Mesodermal cell (in vitro differentiated cells): ENCODE results near the gene FGA.

ENCODE experiments used
- H3K27ac ChIP-seq: 2 replicates; pipeline ENCODE4 v1.7.0; 2013; ENCODE audit warnings: mild to moderate bottlenecking, low read depth, low read length, moderate library complexity; ENCODE audit not compliant: severe bottlenecking
- H3K36me3 ChIP-seq: 2 replicates; pipeline ENCODE4 v1.7.1; 2013; ENCODE audit warnings: mild to moderate bottlenecking, low read length, moderate library complexity; ENCODE audit not compliant: control insufficient read depth, insufficient read depth
- H3K4me1 ChIP-seq: one replicate; pipeline ENCODE4 v1.7.1; 2013; ENCODE audit warnings: mild to moderate bottlenecking, low read length; ENCODE audit not compliant: insufficient read depth, control insufficient read depth, poor library complexity, severe bottlenecking
- H3K4me3 ChIP-seq: 2 replicates; pipeline ENCODE4 v1.7.0; 2013; ENCODE audit warnings: low read length, control low read depth, mild to moderate bottlenecking; ENCODE audit not compliant: insufficient read depth, poor library complexity, severe bottlenecking; ENCODE audit errors: extremely low read depth
- H3K9me3 ChIP-seq: 2 replicates; pipeline ENCODE4 v1.7.1; 2013; ENCODE audit warnings: mild to moderate bottlenecking, low read length, moderate library complexity; ENCODE audit not compliant: control insufficient read depth
- WGBS, 2 experiments: methylation state at CpG; one replicate each; pipeline ENCODE4 v1.1.5; 2013; ENCODE audit warnings: missing lambda C conversion rate in 2 of 2; ENCODE audit not compliant: insufficient coverage in 2 of 2; 5-methylcytosine and 5-hydroxymethylcytosine counted together

The FGA gene

DNA sequence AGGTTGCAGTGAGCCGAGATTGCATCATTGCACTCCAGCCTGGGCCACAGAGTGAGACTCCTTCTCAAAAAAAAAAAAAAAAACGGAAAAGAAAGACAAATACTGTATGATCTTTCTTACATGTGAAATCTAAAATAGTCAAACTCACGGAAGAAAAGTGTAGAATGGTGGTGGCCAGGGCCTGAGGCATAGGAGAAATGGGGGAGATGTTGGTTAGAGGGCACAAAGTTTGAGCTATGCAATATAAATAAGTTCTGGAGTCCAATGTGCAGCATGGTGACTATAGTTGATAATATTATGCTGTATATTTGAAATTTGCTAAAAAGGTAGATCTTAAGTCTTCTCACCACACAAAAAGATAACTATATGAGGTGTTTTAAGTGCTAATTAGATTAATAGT is 1.3 kb upstream of the FGA start:
- Histone ChIP-seq H3K36me3 (no peaks in the 10 kb centered on the region), H3K27ac (no peak overlapping the region), H3K4me3 (no peak overlapping the region), H3K9me3 (no peaks in the 10 kb centered on the region), H3K4me1 (no peaks in the 10 kb centered on the region)
- WGBS, 2 experiments = 100% methylated on average over 2 of the region's 3 CpGs; no CpG with 5 or more reads in 1 of the 2 experiments

DNA sequence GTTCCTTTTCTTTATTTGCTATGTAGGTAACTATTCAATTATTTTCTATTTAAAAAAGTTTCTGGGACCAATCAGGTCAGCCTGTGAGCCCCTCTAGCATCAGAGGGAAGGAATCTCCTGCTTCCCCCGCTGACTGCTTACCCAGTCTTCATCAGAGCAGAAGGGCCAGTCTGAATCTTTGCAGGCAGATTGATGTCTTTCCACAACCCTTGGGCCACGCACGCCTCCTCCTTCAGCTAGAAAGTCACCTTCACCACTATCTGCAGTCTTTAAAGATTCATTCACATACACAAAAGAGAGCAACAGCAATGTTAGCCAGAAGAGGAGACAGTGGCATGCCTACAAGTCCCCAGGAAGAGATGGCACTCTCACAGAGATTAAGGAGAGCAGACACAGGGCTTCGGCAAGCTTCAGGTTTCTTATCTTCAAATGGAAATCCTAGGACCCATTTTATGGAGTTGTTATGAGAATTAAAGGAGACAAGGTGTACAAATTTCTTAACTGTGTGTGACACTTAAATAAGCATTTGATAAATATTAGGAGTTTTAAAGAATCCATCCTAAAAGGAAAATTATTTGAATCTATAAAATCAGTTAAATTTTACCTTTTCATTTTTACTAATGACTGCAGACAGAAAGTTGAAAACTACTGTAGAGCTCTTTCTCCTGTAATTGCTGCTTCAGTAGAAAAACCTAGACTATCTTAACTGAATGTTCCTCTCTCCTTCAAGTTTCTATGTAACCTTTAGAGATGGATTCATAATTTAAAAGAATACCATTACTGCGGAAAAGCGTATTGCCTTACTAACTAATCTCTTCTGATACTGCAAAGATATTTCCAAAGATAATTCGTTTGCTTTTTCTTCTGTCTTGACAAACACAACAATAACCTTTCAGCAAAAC is 995 bp downstream of the FGA start:
- H3K4me1 ChIP-seq = no peaks in the 10 kb centered on the region
- no peaks in the 10 kb centered on the region for H3K36me3 ChIP-seq
- no peak overlapping the region for H3K4me3 ChIP-seq
- no peaks in the 10 kb centered on the region for H3K9me3 ChIP-seq
- WGBS, 2 experiments = 86 to 100% methylated on average over 4 to 7 of the region's 7 CpGs
- no peak overlapping the region for H3K27ac ChIP-seq

DNA sequence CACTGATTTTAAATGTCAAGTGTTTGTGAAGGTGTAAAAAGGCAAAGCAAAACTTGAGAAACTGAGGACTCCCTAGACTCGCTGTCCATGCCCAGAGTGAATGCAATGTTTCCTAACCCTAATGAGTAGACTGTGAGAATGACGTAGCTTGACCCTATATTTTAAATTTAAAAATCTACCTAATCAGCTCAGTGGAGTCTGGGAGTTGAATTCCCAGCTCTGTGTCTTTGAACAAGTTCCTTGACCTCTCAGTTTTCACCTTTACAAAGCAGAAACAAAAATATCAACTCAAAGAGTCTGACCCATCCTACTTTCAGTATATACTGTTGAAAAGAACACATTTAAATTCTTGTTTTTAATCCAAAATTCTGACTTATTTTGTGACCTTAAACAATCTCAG is 2.3 kb downstream of the FGA start:
- 86 to 100% methylated on average over 1 to 2 of the region's 2 CpGs for WGBS, 2 experiments
- H3K27ac ChIP-seq = no peak overlapping the region

DNA sequence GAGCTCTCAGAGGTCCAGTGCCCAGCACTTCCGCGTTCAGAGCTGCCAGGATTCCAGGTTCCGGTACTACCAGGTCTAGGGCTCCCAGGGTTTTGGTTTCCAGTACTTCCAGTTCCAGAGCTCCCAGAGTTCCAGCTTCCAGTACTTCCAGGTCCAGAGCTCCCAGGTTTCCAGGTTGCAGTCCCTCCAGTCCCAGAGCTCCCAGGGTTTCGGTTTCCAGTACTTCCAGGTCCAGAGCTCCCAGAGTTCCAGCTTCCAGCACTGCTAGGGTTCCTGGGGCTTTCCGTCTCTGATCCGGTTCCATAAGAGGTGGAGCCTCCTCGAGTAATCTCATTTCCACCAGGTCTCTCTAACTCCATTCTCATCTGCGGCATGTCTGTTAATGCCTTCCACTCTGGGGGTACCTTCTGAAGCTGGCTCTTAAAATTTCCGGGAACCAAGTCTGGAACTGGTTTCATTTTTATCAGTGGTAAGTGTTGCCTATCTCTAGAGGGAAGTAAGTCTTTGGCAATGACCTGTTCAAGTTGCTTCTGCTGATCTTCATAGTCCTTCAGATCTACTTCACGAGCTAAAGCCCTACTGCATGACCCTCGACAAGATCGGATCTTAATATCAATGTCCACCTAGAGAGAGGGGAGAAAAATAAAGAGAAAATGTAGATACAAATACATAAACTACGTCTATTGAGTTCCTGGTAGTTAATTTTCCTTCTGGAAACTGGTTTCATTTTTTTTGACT is 4.1 kb downstream of the FGA start:
- no peaks in the 10 kb centered on the region for H3K4me1 ChIP-seq

More for the DNA sequence above, 2.3 kb downstream of the FGA start:
- H3K4me3 ChIP-seq = no peak overlapping the region
- no peaks in the 10 kb centered on the region for H3K36me3 ChIP-seq
- no peaks in the 10 kb centered on the region for H3K9me3 ChIP-seq
- H3K4me1 ChIP-seq = no peaks in the 10 kb centered on the region

DNA sequence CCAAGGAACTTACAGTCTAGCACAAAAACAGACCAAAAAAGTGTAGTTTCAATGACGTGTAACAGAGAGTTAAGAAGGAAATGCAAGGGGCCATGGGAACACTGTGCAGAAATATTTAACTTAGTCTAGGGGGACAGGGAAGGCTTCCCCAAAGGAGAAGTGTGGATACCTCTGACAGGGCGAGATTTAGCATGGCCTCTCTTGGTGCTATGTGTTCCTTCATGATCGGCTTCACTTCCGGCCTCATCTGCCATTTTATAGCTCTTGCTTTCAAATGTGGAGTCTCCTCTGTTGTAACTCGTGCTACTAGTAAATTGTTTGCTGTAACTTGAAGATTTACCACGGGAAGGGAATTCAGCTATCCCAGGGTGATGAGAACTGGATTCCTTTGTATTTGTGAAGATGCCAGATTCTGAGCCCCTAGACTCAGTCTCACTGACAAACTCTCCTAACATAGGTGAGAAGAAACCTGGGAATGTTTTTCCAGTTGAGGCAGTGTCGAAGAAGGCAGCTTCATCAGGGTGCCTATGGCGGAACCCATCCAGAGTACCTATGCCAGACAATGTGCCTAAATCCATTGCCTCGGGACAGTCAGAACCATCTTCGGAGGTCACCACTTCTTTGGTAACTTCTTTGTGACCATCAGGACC is 5.0 kb downstream of the FGA start:
- H3K27ac ChIP-seq = no peak overlapping the region
- H3K9me3 ChIP-seq = no peaks in the 10 kb centered on the region
- no peaks in the 10 kb centered on the region for H3K36me3 ChIP-seq
- no peaks in the 10 kb centered on the region for H3K4me1 ChIP-seq
- 86 to 91% methylated on average over 8 of the region's 10 CpGs for WGBS, 2 experiments
- no peak overlapping the region for H3K4me3 ChIP-seq

More for the DNA sequence above, 4.1 kb downstream of the FGA start:
- 96 to 98% methylated on average over 7 to 9 of the region's 13 CpGs for WGBS, 2 experiments
- Histone ChIP-seq H3K27ac (no peak overlapping the region), H3K9me3 (no peaks in the 10 kb centered on the region), H3K4me3 (no peak overlapping the region), H3K36me3 (no peaks in the 10 kb centered on the region)

DNA sequence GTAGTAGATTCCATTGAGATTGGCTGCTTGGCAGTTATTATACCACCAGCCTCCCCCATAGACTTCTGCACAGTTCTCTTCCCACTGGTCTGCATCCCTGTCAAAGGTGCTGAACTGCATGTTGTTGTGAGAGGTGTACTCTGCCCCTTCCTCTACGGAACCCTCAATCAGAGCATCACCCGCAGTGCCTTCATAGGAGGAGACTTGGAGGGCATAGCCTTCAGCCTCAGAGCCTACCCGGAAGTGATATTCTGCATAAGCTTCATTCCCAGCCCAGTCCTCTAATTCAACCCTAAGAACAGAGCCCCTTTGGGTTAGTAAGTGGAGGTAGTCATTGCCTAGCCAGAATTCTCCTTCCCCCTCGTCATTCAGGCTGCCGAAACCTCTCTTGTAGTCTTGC is 6.3 kb downstream of the FGA start:
- H3K4me3 ChIP-seq = no peak overlapping the region
- H3K27ac ChIP-seq = no peak overlapping the region
- no peaks in the 10 kb centered on the region for H3K9me3 ChIP-seq
- no peaks in the 10 kb centered on the region for H3K36me3 ChIP-seq
- no peaks in the 10 kb centered on the region for H3K4me1 ChIP-seq
- WGBS, 2 experiments = 85 to 100% methylated on average over 1 to 4 of the region's 5 CpGs

DNA sequence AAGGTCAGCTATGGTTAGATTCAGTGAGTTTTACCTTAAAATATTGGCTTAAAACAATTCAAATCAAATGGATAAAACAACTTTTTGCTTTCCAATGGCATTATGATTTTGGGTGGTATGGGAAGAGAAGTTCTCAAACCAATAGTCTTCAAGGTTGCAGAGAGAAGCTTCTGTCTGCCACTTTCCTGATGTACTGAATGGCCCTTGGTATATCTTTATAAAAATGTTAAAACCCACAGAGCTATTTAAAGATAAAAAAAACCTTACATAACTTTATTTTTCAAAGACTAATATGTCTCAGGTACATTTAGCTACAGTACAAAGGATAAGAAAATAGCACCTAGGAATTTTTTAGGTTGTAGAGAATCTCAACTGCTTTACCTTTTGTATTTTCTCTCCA is 6.9 kb downstream of the FGA start:
- no peak overlapping the region for H3K27ac ChIP-seq
- H3K36me3 ChIP-seq = no peaks in the 10 kb centered on the region

DNA sequence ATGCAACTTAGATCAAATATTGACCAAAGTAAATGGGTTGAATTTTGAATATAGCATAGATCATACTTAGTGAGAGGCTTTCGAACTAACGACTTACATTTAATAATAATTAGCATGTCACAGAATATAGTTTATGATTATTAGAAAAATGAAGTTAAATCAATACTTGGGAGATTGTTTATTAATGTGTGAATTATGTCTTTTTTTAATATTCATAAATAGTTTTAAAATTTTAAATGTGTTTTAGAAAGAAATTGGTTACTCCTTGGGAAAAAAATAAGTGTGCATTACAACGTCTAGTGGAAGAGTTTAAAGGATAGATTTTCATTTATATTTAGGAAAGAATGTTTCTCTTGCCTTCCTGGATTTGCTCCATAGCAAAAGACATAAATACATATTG is 7.3 kb downstream of the FGA start:
- Histone ChIP-seq H3K4me1 (no peaks in the 10 kb centered on the region), H3K4me3 (no peak overlapping the region), H3K36me3 (no peaks in the 10 kb centered on the region), H3K9me3 (no peaks in the 10 kb centered on the region), H3K27ac (no peak overlapping the region)
- WGBS, 2 experiments = no CpG with 5 or more reads among the region's 3 CpGs

More for the DNA sequence above, 6.9 kb downstream of the FGA start:
- Histone ChIP-seq H3K4me3 (no peak overlapping the region), H3K4me1 (no peaks in the 10 kb centered on the region), H3K9me3 (no peaks in the 10 kb centered on the region)

DNA sequence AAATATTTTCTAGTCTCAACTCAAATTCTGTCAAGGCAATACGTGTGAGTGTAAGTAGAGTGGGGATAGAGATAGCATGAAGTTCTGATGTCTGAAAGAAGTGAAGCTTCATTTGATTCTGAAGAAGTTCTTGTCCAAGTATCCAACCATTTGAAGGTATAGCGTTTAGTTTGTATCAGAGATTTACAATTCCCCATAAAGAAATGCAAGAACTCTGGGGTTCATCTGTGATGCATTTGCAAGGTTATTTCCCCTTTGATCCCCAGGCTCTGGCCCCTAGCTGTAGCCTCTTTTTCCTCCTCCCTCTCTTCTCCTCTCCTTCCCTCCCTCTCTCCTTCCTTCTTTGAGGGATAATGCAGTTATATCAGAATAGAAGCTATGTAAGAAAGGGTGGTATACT is 7.8 kb downstream of the FGA start:
- Histone ChIP-seq H3K4me3 (no peak overlapping the region), H3K9me3 (no peaks in the 10 kb centered on the region), H3K27ac (no peak overlapping the region), H3K36me3 (no peaks in the 10 kb centered on the region), H3K4me1 (no peaks in the 10 kb centered on the region)
- WGBS, 2 experiments = 40 to 100% methylated on average over 1 of the region's 2 CpGs

DNA sequence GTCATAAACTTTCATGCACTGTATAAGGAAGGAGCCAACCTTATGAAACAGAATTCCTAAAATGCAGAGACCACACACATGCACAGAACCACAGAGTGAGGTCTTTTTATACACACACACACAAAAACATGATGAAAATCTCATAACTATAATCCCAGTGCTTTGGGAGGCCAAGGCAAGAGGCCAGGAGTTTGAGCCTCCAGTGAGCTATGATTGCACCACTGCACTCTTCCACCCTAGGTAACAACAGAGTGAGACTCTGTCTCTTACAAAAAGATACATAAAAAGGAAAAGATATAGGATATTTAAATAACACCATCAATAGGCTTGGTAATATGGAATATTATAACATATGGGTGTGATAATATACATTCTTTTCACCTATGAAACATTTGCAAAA is 10.6 kb downstream of the FGA start:
- no peaks in the 10 kb centered on the region for H3K4me1 ChIP-seq
- H3K27ac ChIP-seq = no peak overlapping the region
- no peak overlapping the region for H3K4me3 ChIP-seq
- no peaks in the 10 kb centered on the region for H3K9me3 ChIP-seq
- H3K36me3 ChIP-seq = no peaks in the 10 kb centered on the region
